Gastroesophageal sphincter (tissue), 3 donors: ENCODE measurements around the gene UAP1L1.
A peak's percentile ranks its signal among the peaks of the same experiment; 100 is the strongest.

ENCODE experiments used
- POLR2A ChIP-seq, 2 donors: fragments of 450-650 bp; IDR thresholded peaks; one replicate each; pipeline ENCODE4 v1.6.1; 2017; ENCODE audit warnings: antibody characterized with exemption in 2 of 2, mild to moderate bottlenecking in 2 of 2, moderate library complexity in 1 of 2
- POLR2AphosphoS5 ChIP-seq: sonication (generic); formaldehyde crosslinking; IDR thresholded peaks from one replicate; pipeline ENCODE4 v1.6.1; 2017; ENCODE audit warnings: antibody characterized with exemption
- TF ChIP-seq, protein P1 (sequence below), 4 experiments: fragments of 200-600 bp in 2 of 4; fragments of 450-650 bp in 2 of 4; sonication (generic) in 1 of 4; IDR thresholded peaks; one replicate each; pipeline ENCODE4 v1.5.1; 2017 to 2019; ENCODE audit warnings: antibody characterized with exemption in 4 of 4, mild to moderate bottlenecking in 2 of 4, moderate library complexity in 2 of 4

DNA sequence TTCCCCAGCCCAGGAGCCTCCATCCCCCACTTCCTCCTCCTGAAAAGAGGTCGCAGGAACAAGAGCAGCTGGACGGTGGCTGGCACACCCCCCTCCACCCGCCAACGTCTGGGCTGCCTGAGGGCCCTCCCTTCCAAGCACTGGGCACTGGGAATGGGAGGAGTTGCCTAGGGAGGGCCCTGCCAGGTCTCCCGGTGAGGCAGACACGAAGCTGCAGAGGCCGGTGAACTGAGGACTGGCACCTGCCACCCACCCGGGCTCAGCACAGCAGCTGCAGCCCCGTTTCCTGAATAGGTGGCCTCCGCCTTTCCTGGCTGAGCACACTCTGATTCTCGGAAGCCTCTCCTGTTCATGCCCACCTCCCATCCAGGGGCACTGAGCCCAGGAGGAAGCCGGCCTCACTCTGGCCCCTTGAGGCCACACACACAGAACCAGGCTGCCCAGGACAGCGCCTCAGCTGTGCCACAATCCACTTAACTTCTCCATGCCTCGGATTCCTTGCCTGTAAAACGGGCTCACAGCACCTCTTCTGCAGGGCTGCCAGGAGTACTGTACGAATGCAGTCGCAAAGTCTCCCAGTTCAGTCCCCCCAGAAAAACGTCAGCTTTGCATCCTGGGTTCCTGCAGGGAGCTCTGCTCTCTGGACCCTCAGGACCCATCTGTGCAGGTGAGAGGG lies 32.7 kb upstream of the UAP1L1 start:
- TF ChIP-seq POLR2AphosphoS5 (peak; percentile 41), POLR2A (IDR thresholded peaks at IDR 0.05) (no peak)
- TF ChIP-seq, protein P1, sequence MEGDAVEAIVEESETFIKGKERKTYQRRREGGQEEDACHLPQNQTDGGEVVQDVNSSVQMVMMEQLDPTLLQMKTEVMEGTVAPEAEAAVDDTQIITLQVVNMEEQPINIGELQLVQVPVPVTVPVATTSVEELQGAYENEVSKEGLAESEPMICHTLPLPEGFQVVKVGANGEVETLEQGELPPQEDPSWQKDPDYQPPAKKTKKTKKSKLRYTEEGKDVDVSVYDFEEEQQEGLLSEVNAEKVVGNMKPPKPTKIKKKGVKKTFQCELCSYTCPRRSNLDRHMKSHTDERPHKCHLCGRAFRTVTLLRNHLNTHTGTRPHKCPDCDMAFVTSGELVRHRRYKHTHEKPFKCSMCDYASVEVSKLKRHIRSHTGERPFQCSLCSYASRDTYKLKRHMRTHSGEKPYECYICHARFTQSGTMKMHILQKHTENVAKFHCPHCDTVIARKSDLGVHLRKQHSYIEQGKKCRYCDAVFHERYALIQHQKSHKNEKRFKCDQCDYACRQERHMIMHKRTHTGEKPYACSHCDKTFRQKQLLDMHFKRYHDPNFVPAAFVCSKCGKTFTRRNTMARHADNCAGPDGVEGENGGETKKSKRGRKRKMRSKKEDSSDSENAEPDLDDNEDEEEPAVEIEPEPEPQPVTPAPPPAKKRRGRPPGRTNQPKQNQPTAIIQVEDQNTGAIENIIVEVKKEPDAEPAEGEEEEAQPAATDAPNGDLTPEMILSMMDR (IDR thresholded peaks at IDR 0.05): no peak
